Fibroblast of pulmonary artery (primary cell): ENCODE data around the gene AKR1B1.

Experiments
- DNase-seq: peaks from one replicate; pipeline ENCODE4 v3.0.0-alpha.2; 2010; ENCODE audit warnings: low read depth
- H3K4me3 ChIP-seq: replicated peaks from 2 replicates; pipeline ENCODE4 v1.5.1; 2011; ENCODE audit warnings: low read depth, mild to moderate bottlenecking, control low read depth, low read length, moderate library complexity
- CTCF ChIP-seq: IDR thresholded peaks from 2 replicates; pipeline ENCODE4 v1.5.1; 2011; ENCODE audit warnings: mild to moderate bottlenecking, control low read depth, low read length, inconsistent platforms; ENCODE audit errors: missing control alignments

The AKR1B1 gene

GRCh38 chr7:134470864-134471263, 12.0 kb upstream of the AKR1B1 start:
- TF ChIP-seq CTCF = no peak
- peak; percentile 69 for DNase-seq
- no peak overlapping the region for H3K4me3 ChIP-seq

DNA sequence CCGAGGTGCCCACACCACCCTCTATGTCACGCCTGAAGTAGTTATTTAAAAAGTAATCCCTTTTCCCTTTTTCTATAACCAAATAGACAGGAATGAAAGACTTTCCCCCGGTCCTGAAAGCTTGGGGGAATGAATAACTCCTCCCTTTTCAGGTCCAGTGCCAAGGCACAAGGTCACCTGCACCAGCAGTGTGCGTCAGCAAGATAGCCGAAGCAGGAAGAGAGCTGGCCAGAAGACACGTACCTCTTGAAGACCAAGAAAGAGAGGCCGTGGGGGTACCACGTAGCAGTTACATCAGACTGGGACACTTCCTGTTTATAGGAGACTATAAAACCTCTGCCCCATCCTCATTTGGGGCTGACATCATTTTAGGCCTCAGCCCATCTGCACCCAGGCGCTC, 10.7 kb upstream of the AKR1B1 start:
- TF ChIP-seq CTCF = no peak
- H3K4me3 ChIP-seq = no peak overlapping the region
- no peak for DNase-seq

- no peak overlapping the region for H3K4me3 ChIP-seq
- no peak for TF ChIP-seq CTCF
- no peak for DNase-seq
Observed at GRCh38 chr7:134468475-134468874, 9.6 kb upstream of the AKR1B1 start.

- DNase-seq = no peak
- TF ChIP-seq CTCF = no peak
- H3K4me3 ChIP-seq = no peak overlapping the region
Observed at GRCh38 chr7:134468054-134468453, 9.2 kb upstream of the AKR1B1 start.

GRCh38 chr7:134465491-134465890, 6.6 kb upstream of the AKR1B1 start:
- TF ChIP-seq CTCF = no peak
- DNase-seq = no peak
- no peak overlapping the region for H3K4me3 ChIP-seq

GRCh38 chr7:134464496-134464895, 5.6 kb upstream of the AKR1B1 start:
- H3K4me3 ChIP-seq = no peak overlapping the region
- TF ChIP-seq CTCF = no peak
- DNase-seq = no peak

DNA sequence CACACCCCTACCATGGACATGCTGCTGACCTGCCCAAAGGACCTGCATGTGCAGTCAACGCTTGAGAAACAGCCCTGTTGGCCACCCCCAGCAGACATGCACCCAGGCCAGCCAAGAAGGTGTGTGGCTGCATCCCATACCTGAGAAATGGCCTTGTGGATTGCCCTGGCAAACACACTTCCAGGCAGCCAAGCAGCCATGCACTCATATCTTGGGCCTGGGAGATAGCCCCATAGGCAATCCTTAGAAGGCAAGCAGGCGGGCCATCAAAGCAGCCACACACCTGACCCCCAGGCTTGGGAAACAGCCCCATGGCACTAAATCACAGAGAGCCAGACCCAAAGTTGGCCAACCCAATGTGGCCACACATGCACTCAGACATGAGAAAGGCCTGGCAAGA, 4.9 kb upstream of the AKR1B1 start:
- no peak overlapping the region for H3K4me3 ChIP-seq
- TF ChIP-seq CTCF = no peak
- DNase-seq = no peak
